Measurements from ENCODE around the gene DNMBP. TPM values are rescaled to one million over a fixed set of nuclear protein-coding genes. Genes with fewer than 3 reads are reported as not detected.
"Not testable (repeated sequence)": the region's sequence is repeated elsewhere in the genome, so short reads cannot be mapped to it uniquely, and the experiment has no call there.

Gene DNMBP
- total RNA-seq, 1 donor from 2014 or later, result 23.8 TPM

DNA sequence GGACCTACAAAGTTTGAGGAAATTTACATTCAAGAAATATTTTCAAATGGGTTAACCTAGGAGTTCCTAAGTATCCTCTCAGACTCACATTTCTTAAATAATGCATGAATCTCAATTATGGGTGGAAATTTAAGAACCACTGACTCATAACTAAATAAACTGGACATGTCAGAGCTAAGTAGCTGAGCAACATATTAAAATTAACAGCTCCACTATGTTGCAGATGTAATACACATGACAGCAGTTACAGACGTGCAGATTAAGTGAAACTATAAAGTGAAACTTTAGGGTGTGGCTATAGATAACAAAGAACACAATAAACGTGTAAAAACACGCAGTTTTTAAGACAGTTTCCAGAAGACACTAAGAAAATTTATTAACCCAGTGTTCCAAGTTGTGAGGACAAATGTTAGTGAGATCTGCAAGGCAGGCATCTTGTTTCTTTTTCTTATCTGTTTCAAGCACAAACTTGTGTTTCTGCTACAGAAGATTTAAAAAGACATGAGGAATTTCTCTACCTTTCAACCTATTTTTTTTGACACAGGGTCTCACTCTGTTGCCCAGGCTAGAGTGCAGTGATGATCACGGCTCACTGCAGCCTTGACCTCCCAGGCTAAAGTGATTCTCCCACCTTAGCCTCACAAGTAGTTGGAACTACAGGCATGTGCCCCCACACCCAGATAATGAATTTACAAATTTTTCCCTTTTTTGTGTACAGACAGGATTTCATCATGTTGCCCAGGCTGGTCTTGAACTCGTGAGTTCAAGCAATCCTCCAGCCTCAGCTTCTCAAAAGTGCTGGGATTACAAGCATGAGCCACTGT lies 25.3 kb downstream of the DNMBP start:
- DNase-seq, result no peak

DNA sequence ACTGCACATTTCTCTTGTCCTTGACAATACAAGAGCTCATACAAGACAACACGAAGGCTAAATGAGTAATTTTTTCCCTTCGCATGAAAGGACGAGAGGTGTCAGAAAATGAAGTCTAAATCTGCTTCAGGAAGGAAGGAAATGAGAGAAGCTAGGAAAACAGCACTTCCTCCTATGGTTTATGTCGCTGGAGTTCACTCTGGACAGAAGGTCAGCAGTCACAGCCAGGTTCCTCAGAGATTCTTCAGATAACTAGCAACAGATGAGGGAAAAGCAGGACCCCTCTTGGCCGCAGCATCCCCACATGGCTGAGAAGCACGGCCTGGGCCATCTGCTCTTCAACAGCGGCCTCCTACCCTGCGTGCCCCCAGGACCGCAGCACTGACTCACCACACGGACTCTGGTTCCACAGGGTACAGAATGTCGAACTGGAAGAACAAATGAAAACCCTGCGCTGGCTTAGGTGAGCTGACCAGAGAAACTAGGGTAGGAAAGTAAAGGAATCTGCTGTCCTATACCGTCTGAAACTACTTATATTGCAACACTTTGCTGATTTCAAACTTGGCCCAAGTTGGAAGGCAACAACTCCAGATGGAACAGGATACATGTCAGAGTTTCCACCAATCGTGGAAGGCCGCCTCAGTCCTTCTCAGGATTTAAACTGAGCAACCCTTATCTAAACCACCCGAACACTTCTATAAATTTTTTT lies 26.3 kb downstream of the DNMBP start:
- peak; percentile 65 for DNase-seq

DNA sequence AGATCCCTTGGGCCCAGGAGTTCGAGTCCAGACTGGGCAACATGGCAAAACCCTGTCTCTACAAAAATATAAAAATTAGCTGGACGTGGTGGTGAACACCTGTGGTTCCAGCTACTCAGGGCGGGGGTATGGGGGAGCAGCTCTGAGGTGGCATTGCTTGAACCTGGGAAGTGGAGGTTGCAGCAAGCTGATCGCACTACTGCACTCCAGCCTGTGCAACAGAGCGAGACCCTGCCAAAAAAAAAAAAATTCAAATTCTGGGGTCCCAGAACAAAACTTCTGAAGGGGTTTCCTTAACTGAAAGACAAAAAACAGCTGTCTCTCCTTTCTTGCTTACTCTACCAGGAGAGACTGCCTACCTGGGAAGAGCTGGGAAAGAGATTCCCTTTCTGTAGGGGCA lies 27.0 kb downstream of the DNMBP start:
- DNase-seq, result no peak

DNA sequence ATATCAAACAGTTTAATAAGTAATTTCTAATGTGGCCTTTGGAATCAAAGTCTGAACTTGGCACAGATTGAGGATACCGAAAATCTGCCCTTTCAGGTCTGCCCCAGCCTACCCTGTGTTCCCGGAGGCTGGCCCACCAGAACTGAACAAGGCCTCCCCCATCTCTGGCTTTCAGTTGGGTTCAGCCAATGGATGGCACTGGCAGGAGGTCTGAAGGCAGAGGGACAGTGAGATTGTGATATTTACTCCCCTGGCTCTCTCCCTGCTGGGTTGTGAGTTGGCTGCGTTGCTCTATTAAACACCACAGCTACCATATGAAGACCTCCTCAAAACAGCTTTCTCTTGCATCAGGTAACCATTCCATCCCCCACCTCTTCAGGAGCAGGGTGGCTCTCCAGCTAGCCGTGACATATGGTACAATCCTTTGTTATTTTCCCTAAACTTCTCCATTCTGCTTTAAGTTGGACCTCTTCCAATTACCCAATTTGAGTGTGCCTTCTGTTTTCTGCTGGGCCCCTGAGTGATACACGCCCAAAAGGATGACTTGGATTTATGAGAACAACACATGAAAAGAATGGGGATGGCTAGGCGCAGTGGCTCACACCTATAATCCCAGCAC lies 28.1 kb downstream of the DNMBP start:
- no peak for DNase-seq

DNA sequence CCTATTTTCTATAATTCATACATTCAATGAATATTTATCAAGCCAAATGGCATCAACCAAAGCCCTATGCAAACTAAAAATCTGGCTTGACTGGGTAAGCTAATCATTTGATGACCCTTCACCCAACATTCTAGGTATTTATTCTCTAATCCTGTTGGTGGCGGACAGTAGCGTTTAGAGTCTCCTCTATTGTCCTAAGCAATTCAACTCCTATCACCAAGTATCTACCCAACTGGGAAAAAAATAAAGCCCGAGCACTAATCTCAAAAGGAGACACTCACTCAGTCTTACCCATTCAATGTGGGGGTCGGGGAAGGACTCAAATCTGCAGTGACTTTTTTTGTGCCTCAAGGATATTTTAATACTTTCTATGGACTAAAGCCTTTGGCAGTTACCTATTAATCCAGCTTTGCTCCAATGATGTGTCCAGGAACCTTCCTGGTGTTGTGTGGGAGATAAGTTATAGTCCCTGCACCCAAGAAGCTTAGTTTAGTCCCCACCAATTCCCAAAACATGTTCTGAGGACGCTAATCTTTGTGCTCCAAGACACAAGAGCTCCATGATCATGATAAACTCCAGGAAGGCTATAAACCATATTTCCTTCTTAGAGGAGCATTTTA lies 30.6 kb downstream of the DNMBP start:
- DNase-seq, result no peak

DNA sequence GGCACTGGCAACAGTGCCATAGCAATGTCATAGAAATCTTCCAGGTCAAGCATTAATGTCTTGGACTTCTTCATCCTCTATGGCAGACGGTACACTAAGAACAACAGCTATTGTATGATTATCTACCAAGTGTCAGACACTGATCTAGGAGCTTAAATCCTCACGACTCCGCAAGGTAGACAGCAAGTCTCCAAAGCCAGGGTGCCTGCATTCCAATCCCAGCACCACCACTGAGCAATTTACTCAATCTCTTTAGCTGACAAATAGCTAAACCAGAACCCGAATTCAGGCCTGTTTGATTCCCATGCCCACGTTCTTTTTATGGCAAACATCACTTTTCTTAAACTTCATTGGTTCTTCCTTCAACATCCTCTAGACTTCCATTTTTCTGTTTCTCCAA lies 31.8 kb downstream of the DNMBP start:
- no peak for DNase-seq

DNA sequence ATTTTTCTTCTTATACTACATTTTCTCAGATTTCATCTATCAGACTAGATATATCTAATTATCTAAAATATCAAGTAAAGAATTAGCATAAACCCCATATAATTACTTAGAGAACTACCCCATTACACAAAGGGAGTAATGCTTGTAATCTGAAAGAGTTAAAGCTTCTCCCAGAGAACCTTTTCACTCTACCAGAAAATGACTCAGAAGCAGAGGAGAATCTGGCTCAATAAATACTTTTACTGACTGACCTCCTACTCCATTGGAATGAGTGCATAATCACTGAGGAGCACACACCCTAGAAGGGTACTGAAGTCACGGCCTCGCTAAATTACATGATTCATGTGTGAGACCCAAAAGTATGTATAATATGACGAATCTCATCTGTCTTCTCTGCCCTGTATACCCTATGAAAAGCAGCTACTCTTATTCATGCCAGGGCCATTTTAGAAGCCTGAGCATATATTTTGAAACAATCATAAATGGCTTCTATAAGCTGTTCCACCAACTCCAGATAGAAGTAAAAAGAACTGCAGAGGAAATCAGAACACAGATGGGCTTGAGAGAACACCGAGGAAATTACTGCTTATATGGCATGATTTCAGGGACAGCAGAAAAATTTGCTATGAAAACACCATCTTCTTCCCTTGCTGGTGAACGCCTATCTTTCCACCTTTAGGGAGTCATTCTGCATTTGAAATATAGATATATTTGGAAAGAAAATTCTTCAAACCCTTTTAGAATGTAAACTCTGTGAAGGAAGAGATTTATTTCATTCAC lies 32.7 kb downstream of the DNMBP start:
- peak; percentile 79 for DNase-seq

DNA sequence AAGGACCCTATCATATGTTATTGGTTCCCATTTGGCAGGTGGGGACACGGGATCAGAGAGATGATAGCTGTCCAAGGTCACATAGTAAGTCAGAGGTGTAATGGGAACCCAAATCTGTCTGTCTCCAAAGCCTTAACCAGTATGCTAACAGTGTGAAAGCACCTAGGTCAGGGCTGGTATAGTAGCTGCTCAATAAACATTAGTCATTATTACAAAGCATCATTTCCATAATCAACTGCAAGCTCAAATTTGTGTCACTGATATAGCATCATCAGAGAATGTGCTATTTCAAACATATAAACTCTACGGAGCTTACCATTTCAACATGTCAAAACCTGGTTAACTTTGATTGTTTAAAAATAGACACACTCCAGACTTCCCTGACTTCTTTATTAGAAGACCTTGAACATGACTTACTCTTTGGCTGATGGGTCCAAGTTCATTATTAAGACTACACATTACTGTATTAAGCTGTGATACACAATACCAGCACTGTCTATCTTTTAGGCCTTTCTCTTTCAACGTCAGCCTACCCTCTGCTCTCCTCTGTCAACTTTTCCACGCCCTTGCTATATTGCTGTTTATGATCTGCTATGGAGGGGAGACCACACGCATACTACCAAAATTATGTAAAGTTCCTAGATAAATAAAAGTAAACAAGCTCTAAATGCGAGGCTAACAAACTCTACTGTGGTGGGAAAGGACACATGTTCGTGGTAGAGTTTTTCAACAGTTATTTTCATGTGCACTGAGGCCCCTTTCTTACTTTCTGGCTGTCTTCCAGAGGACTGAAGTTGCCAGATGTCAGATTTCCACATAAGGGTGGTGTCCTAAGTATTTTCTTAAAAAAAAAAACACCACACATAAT lies 33.6 kb downstream of the DNMBP start:
- peak; percentile 88 for DNase-seq

DNA sequence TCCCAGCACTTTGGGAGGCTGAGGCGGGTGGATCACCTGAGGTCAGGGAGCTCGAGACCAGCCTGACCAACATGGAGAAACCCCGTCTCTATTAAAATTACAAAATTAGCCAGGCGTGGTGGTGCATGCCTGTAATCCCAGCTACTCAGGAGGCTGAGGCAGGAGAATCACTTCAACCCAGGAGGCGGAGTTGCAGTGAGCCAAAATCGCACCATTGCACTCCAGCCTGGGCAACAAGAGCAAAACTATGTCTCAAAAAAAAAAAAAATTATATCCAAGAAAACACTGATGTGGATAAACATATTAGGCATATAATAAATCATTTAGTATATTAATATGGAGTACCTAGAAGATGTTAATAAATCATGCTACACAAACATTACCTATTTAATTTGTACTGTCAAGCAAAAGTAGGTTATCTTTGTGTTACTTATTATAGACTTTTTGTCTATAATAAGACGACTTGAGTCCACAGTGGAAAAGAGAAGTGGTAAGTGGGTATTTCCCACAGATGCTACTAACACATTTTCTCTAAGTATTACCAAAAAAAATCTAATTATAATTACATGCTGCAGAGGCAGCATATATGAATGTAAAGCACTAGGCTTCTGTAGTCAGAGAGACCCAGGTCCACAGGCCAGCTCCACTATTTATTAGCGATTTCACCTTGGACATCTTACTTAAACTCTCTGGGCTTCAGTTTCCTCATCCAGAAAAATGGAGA lies 34.5 kb downstream of the DNMBP start:
- DNase-seq, result no peak

DNA sequence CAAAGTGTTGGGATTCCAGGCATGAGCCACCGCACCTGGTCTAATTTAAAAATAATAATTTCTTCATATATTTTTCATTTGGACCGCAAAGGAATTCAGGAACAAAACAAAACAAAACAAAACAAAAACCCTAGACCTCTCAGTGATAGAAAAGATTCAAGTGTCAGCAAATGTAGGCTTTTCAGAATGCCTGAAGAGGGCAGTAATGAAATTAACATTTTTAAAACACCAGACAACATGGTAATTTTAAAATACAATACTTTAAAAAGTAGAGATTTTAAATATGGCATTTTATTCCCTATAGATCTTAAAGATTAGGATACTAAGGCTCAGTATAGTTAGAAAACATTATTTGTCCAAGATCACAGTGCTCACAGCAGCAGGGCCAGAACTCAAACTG lies 36.6 kb downstream of the DNMBP start:
- no peak for DNase-seq

DNA sequence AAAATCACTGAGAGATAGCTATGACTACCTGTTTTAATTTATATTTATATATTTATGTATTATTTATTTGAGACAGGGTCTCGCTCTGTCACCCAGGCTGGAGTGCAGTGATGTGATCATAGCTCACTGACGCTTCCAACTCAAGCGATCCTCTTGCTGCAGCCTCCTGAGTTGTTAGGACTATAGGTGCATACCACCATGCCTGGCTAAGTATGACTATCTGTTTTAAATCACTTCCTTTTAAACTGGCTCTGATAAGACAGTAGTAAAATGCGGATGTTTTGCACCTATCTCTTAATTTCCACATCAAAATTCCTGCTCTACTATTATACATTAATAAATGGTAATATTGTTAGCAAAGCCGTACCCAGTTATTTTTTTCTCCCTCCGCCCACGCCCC lies 41.8 kb downstream of the DNMBP start:
- no peak for DNase-seq

DNA sequence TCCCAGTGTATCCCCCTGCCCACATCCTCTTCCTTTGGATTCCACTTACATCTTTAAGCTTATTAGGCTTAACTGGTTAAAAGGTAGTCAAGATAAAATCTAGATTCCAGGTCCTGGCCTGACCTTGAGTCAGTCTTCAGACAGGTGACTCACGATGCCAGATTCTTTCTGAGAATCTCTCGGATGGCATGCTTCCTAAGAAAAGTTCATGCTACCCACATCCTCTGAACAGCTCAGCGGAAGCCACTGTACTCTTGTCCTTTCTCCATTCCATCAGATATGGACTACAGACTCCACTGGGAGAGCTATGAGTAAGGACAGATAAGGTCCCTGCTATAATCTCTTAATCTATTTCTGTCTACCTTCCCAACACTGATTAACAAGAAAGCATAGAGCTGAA lies 43.4 kb downstream of the DNMBP start:
- DNase-seq, result no peak

DNA sequence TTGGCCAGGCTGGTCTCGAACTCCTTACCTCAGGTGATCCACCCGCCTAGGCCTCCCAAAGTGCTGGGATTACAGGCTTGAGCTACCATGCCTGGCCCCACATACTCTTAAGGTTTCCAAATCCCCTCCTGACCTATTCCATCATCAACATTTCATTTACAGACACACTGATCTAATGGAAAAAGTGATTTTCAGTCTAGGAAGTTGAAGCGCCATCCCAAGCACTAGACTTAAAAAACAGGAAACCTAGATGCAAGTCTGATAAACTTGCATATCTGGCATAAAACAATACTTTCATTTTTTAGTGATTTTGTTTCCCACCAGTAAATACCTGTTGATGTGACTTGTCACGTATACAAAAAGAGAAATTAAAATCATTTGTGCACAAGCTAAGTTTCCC lies 44.0 kb downstream of the DNMBP start:
- DNase-seq, result no peak

DNA sequence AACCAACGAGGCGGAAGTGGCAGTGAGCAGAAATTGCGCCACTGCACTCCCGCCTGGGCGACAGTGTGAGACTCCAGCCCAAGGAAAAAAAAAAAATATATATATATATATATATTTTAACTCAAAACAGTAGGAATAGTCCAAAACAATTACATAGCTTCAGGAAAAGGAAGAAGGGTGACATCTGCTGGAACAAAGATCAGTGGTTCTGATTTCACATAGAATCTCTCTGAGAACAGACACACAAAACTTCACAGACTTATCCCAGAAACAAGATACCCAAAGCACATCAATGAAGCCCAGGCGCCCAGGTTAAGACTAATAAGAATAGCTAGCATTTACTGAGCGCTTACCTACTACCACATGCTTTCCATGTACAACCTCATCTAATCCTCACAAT lies 45.0 kb downstream of the DNMBP start:
- no peak for DNase-seq

DNA sequence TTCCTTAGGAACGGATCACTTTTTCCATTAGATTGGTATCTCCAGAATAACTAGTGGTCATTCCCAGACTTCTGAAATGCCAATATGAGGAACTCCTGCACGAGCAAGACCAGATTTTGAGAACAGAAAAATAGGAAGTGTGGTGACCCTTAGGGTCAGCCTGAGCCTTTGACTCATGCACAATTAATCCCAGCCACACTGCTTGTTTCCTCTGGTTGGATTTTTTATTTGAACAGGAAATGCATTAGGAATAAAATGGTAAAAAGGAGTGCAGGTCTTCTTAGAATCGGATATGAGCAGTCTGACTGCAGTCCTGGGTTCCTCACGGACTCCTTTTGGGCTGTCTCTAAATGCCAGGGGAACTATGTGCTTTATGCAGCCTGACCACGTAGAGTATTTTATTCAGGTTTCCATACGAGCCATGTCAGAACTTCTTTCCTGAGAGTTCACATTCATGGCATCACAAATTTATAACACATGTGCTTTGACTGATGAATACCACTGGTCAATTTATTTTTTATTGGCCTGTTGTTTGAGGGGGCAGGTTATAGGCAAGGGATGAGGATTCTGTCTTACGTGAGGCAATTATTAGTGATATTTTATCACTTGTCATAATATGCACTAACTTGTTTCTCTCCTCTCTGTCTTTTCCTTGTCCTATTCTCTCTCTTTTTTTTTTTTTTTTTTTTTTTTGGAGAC lies 46.1 kb downstream of the DNMBP start:
- not testable (repeated sequence) for DNase-seq

DNA sequence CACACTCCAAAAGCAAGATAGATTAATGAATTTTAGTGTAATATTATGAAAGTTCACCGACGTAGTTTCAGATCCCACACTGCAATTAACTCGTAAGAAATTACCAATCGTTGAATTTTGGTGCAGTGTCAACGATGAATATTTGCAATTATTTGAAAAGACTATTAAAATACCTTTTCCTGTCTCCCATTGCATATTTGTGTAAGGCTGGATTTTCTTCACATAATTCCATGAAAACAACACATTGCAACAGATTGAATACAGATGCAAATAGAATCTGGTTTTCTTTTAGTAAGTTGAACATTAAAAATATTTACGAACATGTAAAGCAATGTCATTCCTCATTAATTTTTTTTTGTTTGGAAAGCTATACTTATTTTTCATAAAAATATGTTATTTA lies 50.9 kb downstream of the DNMBP start:
- DNase-seq, result no peak

DNA sequence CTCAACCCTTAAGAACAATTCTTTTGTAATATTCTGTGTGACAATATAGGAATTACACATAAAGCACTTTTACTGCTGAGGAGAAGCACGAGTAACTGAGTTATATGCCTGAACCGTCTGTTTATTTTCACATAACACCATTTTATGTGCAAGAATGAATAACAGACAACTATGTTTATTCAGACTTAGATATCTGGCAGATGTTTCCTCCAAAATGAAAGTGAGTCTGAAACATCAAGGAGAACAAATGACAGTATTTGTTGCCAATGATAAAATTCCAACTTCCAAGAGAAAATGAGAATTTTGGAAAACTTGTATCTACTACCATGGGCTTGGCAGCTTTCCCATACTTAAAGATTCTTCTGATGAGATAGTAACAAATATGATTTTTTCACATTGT lies 51.4 kb downstream of the DNMBP start:
- DNase-seq, result no peak

DNA sequence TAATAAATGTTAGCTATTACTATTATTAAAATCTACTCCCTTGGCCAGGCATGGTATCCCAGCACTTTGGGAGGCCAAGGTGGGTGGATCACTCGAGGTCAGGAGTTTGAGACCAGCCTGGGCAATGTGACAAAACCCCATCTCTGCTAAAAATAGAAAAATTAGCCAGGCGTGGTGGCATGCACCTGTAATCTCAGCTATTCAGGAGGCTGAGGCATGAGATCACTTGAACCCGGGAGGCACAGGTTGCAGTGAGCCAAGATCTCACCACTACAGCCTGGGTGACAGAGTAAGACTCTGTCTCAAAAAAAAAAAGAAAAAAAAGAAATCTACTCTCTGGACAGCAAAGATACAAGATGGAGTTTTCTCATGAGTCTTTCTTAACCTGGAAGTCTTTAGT lies 56.2 kb downstream of the DNMBP start:
- not testable (repeated sequence) for DNase-seq

DNA sequence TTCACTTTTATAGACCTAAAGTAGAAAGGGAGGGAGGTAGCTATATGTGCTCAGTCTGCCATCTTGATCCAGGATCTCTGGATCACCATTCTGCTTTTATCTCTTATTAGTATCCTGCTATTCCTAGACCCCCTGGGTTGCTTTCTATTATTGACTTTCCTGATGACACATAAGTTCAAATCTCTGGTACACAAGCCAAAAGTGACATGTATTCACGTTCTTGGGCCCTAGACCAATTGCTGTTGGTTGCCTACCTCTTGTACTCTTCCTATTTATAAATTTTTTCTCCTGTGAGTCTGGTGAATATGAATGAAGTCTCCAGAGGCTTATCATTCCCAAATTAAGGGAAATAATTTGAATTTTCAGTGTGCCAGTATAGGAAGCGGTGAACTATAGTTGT lies 56.9 kb downstream of the DNMBP start:
- no peak for DNase-seq

DNA sequence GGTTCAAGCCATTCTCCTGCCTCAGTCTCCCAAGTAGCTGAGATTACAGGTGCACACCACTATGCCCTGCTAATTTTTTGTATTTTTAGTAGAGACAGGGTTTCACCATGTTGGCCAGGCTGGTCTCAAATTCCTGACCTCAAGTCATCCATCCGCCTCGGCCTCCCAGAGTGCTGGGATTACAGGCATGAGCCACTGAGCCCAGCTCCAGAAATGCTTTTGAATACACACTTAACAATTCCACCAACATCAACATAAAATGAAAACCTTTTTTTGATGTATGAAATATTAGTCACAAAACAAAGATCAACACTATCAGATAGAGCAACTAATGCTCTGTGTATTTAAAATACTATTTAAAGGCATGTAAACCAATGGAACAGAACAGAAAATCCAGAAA lies 63.7 kb downstream of the DNMBP start:
- not testable (repeated sequence) for DNase-seq
